ENCODE results near the gene PHACTR3.

Gene PHACTR3

DNA sequence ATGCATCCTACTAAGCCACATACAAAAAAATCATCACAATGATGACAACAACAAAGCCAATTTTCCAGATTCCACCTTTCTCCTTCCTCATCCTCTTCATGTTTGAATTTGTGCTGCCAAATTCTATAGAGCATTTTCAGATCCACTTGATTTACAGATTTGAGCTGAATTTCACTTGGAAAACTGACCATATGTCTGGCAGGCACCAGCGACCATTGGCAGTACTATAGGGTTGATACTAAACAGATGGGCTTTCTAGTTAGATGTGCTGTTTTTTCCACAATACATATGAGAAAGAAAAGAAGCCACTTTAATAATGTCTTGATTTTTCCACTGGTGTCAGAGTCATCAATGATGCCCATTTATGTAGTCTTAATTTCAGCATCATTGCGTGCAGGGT, 127.0 kb downstream of the PHACTR3 start:
- DNase-seq (ENCODE audit: low read depth), result no peak

DNA sequence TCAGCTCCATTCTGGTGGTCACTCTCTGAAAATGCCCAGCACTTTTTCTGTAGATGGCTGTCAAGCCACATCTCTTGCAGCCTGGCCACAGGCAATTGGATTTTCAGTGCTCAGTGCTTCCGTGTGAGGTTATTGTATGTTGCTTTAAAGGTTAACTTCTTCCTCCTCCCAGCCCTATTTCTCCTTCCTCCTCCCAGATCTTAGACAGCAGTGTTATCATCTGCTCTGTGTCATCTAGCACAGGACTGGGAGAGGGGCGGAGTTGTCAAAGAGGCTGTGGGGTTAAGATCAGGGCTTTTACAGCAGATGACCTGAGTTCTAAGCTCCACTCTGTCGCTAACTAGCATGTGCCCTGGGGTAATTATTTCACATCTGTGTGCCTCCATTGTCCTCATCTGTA, 129.0 kb downstream of the PHACTR3 start:
- DNase-seq (ENCODE audit: low read depth), result no peak

DNA sequence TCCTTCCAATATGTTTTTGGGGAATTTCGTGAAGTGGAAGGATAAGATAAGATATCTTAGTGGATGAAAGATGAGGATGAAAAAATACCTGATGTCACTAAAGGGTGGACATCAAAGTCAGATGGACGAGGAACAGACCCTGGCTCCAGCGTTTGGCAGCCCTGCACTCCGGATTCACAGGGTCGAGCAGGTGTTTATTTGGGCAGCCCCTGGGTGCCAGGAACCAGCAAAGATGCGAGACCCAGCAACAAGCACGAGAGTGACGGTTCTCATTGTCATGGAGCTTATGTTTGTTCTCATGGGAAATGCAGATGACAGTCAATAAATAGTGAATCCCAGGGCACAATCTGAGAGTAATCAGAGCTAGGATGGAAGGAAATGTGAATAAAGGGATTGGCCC, 131.1 kb downstream of the PHACTR3 start:
- no peak for DNase-seq (ENCODE audit: low read depth)

DNA sequence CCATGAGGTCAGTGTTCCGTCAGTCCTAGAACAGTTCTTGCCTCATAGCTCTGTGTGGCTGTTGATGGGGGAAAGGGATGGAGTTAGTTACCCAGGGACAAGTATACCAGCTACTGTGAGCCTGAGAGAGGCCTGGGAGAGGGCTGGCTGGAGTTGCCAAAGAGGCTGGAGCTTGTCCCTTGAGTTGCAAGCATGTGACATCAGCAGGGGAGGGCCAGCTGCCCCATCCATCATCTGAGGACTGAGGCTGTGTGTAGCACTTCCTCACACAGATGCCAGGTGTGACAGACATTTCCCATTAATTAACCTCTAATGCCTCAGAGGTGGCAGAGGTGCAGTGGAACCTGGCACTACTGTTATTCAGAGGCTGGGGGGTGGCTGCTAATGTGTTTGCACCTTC, 131.6 kb downstream of the PHACTR3 start:
- no peak for DNase-seq (ENCODE audit: low read depth)

DNA sequence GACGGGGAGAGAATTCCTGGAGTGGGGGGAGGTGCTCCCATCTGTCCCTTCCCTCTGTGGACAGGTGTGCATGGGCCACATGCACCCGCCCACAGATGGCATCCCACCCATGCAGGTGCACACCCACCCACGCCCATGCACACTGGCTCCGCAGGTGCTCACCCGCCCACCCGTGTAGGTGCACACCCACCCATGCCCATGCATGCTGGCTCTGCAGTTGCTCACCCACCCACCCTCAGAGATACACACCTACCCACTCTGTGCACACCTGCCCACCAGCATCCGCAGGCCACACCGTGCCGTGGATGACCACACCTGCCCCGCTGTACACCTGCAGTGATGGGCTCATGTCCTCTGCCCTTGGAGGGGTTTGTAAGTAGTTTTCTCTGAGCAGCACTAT, 132.0 kb downstream of the PHACTR3 start:
- DNase-seq (ENCODE audit: low read depth), result no peak

DNA sequence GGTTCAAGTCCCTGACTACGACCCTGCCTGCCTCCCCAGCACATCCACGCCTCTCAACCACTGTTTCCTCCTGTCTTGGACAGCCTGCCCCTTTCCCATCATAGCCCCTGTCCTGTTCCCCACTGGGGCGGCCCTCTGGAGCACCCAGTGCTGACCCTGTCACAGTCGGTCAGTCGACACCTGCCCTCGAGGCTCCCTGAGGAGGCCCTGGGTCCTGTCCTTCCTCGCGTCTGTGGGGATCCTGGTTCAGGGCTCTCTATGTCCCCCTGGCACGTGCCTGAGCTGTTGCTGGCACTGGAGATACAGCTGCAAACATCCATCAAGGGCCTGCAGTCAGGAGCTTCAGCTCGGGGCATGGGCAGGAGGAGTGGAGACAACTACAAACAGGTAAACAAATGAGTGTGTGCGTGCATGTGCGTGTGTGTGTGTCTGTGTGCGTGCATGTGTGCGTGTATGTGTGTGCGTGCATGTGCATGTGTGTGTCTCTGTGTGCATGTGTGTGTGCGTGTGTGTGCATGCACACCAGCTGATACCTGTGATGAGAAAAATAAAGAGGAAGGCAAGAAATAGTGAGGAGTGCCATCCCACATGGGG, 132.8 kb downstream of the PHACTR3 start:
- DNase-seq (ENCODE audit: low read depth), result no peak

DNA sequence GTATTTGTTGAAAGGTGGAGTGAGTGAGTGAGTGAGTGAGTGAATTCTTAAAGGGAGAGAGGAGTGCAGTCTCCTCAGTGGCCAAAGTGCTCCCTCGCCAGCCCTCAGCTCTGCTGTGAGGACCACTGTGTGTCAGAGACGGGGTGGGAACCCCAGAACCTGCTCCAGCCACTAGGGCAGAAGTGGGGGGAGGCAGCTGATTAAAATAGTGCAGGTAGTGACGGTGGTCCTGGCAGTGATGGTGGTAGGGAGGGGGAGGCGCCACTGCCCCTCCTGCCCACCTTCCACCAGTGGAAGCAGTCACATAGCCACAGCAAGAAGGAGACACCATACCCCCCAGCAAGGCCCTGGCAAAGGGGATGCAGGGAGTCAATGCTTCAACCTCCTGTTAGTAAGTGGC, 133.5 kb downstream of the PHACTR3 start:
- DNase-seq (ENCODE audit: low read depth), result no peak

DNA sequence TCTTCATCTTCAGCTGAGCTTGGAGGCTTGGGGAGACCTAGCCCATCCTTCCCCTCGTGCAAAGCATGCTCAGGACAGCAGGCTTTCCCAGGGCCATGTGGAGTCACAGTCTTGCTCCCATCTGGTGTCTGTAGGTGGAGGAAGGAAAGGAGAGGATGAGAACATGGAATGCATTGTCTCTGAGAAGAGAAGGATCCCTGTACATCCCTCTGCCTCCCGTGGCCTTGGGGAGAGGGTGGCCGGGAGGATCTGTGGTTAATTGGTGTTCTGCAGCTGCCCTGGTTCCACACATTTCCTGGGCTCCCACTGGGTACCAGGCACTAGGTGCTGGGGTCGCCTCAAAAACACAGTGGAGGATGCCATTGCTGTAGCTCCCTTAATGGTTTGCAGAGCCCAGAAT, 134.5 kb downstream of the PHACTR3 start:
- no peak for DNase-seq (ENCODE audit: low read depth)

DNA sequence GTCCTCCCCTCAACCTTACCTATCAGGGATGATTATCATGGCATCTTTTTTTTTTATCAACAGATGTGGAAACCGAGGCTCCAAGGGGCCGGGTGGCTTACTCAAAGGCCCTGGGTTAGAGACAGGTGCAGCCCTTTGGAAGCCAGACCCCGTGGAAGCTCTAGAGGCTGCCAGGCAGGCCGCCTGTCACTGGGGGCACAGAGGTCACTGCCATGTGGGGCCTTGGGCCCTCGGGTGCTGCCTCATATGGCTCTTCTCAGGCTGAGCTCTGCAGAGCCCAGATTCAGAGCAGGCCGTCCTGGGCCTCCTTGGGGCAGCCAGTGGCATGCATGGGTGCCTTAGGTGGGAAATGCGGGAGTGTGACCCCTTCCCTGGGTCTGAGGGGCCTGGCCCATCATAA, 136.3 kb downstream of the PHACTR3 start:
- no peak for DNase-seq (ENCODE audit: low read depth)

DNA sequence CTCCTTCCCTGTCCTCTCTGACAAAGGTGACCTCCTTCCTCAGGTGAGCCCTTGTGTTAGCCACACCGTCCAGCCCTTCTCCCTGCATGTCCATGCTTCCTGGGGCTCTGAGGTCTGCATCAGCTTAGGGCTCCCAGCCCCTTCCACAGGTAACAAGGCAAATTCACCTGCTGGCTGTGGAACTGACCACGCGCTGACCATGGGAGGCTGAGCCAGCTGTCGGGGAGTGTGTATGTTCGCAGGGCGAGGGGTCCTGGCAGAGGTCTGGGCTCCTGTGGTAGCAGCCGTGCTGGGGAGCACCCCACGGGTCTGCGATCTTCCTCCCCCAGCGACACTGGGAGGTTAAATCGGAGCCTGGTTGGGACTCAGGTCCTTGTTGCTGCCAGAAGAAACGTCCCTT, 136.7 kb downstream of the PHACTR3 start:
- no peak for DNase-seq (ENCODE audit: low read depth)

DNA sequence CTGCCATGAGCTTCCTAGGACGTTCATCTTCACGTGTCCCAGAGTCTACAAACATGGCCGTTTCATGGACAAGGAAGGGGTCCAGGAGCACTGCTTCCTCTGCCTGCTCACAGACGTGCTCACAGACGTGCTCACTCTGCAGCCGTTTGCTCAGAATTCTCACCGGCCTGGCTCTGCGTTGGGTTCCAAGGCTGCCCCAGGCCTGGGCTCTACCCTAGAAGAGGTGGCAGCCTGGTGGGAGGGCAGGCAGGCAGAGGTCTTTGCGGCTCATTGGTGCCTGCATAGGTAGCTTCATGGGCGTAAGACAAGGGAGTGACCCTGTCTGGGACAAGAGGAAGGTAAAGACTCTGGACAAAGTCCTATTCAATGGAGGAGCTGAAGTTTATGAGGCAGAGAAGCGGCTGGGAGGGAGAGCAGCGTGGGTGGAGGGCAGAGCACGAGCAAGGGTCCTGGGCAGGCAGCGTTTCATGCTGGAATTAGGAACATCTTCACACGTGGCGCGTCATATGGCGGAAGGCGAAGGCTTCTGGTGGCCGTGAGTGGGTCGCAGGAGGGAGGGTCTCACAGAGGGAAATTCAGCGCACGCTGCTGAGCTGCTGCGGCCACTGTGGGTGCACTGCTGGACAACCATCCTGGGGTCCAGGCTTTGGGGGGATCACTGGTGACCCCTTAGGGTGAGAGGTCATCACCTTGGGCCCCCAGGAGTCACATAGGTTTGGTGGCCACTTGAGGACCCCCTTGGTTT, 138.2 kb downstream of the PHACTR3 start:
- DNase-seq (ENCODE audit: low read depth), result no peak

DNA sequence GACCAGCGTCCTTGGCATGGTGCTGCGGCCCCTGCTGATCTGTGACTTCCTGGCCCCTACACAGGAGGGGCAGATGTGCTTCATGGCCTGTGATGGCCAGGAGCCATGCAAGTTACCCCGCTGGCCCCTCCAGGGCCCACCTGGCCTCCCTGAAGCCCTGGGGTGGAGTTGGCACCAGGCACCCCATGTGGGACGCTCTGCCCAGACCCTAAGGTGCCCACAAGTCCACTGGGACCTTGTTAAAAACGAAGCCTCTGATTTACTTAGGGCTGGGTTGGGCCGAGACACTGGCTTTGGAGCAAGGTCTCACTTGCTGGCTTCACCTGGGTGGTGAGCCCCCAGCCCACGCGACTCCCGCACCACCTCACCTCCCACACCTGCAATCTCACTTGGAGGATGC, 139.0 kb downstream of the PHACTR3 start:
- no peak for DNase-seq (ENCODE audit: low read depth)

DNA sequence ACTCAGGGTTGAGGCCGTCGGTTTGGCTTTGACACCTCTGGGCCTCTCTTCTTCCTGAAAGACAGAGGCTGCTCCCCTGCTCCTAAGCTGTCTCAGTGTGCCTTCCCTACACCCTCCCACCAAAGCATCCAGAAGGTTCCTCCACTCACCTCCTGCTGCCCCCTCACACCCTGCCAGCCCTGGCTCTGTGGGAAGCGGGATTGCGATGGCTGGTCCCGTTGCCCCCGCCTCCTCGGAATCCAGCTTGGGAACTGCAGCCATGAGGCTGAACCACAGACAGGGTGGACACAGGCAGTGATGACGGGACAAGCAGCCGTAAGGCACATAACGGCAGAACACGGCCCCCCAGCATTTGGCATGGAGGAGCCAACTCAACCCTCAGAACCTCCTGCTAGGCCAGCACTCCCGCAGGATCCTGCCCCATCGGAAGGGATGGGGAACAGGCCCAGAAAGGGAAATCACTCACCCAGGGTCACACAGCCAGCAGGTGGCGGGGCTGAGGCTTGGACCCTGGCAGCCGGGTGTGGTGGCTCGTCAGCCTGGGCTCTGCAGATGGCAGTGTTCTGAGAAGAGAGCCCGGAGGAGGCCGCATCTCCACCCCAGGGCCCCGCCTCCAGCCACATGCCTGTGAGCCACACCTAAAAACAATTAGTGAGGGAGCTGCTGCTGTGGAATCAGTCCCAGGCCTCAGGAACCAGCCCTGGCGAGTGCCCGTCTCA, 139.6 kb downstream of the PHACTR3 start:
- no peak for DNase-seq (ENCODE audit: low read depth)

DNA sequence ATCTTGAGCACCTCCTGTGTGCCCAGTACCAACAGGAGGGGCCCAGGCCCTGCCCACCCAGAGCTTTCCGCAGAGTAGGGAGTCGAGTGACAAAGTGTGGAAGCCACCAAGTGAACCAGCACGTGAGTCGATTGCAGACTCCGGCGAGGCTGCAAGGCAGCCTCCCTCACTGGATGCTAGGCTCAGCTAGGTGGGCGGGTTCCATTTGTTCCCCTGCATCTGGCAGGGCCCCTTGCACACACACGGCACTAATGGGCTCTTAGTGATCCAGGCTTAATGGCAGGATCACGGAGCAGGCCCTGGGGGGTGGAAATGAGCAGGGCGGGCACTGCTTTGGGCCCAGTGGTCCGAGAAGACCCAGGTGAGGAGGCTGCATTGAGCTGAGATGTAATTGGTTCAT, 140.4 kb downstream of the PHACTR3 start:
- no peak for DNase-seq (ENCODE audit: low read depth)

DNA sequence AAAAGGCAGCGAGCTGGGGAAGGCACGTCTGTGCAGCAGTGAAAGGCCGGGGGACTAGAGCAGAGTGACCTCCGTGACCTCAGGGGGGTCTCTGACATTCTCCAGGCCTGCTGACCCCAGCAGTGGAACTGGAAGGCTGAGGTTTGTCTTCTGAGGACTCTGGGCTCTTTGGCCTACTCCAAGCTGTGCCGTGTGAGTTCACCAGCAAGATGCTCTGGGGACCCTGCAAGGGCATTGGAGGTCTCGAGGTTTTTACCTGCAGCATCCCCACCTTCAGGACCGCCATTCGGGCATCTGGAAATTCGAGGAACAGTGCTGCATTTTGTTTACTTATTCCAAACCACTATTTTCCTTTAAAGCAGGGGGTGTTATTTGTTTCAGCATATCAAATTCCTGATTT, 140.9 kb downstream of the PHACTR3 start:
- DNase-seq (ENCODE audit: low read depth), result no peak

DNA sequence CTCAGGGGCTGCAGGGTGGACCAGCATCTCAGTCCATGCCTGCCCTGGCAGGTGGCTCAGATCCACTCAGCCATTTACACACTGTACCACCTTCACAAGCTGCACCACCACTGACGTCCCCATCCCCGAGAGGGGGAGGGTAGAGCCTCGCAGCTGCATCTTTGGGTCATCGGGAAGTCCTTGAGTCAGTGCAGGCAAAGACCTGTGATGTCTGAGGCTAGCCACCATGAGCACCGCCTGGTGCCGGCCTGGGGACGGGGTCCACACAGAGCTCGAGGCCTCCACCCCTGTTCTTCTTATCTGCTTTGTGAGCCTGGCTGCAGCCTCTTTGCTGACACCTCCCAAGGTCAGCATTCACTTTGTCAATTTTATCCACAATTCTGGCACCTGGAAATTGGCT, 141.4 kb downstream of the PHACTR3 start:
- DNase-seq (ENCODE audit: low read depth), result no peak

DNA sequence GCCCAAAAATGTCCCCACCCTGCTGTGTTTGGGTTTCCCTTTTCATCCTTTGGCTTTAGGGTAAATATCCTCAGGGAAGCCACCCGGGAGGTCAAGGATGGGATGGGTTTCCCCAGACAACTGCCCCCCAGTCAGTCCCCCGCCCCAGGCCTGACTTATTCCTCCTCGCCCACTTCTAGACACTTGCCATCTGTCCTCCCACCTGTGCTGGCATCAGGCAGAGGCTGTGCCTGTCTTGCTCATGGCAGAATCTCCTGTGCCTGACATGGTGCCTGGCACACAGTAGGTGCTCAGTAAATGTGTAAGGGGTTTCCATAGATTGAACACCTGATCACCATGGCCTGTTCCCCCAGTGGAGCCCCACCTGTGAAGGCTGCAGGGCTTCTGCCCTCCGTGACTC, 141.8 kb downstream of the PHACTR3 start:
- no peak for DNase-seq (ENCODE audit: low read depth)

DNA sequence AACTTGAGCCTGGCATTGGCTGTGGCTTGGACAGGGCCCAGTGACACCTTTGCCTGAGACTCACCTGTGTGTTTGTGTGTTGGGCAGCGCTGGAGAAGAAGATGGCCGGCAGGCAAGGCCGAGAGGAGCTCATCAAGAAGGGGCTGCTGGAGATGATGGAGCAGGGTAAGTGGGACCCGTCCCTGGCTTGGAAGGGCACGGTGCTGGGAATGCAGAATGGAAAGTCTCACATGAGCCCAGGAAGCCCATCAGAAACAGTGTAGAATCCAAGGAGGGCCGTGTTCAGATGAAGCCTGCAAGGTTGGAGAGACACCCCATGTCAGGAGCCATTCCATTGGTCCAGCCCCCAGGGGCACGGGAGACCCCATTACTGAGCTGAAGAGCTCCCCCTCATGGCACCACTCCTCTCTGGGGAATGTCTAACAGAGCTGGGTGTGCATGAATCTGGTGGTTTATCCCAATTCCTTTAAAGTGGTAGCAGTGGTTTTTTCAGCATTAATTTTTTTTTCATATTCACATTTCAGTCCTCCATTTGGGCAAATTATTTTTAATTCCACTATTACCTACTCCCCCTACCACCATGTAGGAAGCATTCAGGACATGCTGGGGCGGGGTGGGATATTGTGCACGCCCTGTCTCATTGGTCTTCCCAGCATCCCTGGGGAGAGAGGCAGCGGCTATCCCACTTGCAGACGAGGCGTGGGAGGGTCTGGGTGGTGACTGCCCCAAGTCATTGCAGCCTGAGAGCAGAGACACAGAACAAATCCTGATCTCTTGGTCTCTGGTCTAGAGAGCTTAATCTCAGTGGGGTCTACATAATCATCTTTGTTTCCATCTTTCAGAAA, 143.6 kb downstream of the PHACTR3 start:
- DNase-seq (ENCODE audit: low read depth), result no peak

DNA sequence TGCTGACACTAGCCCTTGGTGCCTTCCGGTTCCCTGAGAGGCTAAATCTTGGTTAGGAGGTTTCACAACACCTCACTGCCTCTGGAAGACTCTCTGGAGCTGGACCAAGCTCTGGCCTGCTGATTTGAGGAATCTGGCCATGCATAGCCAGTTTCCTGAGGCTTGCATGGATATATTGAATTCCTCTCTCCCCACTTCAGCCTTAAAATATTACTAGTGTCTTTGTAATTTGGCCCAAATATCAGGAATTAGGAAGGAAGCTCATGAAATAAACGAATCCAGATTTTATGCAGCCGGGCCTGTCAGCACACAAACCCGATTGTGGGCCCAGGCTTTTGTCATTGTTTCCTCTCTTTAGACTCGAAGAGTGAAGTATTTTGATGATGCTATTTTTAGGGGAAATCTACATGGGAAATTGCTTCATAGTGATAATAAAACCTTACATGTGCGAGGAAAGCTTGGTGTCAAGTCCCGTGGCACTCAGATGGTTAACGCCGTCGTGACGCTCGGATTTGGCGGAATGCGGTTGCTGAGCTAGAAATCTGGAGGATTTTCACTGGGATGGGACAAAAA, 144.4 kb downstream of the PHACTR3 start:
- DNase-seq (ENCODE audit: low read depth), result no peak

DNA sequence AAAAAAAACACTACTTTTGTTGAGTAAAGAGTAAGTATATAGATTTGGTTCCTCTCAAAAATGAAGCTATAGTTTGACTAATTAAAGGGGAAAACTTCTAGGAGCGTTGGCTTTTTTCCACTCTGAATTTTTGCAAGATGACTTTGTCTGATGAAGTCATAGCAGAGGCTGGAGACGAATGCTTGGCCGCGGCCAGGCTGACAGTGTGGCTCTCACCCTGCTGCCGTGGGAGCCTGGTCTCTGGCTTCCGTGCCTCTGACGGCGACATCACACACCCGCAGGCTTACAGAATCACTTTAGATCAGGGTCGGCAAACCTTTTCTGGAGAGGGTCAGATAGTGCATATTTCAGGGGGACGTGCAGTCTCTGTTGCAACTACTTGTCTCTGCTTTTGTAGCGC, 145.0 kb downstream of the PHACTR3 start:
- DNase-seq (ENCODE audit: low read depth), result no peak

DNA sequence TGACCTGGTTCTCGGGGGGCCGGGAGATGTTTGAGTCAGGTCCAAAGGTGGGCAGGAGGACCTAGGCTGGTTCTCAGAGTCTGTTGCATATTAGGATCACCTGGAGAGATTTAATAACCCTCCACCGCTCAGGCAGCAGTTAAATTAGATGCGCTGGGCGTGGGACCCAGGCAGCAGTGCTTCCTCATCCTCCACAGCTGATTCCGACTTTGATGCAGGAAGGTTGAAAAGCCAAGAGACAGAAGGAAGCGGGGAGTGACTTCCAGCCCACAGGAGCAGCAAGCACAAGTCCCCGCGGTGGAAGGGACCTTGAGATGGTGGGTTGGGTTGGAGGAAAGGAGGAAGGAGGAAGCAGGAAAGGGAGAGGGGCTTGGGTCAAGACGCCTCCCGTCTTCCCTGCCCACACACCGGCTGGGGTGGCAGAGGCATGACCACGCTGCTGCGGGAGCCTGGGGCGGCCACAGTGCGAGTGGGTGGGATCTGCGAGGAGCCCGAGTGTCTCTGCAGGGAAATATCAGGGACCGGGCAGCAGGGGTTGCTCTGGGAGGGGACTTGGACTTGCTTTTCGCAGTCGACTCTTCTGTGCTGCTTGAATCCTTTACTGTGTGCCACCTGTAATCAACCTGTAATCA, 146.0 kb downstream of the PHACTR3 start:
- DNase-seq (ENCODE audit: low read depth), result no peak
